Measurements from ENCODE around the gene PODXL. TPM values are rescaled to one million over a fixed set of nuclear protein-coding genes. Genes with fewer than 3 reads are reported as not detected.
A peak's percentile ranks its signal among the peaks of the same experiment; 100 is the strongest.

The PODXL gene
- total RNA-seq, 1 experiment from 2014 or later: 727 TPM

DNA sequence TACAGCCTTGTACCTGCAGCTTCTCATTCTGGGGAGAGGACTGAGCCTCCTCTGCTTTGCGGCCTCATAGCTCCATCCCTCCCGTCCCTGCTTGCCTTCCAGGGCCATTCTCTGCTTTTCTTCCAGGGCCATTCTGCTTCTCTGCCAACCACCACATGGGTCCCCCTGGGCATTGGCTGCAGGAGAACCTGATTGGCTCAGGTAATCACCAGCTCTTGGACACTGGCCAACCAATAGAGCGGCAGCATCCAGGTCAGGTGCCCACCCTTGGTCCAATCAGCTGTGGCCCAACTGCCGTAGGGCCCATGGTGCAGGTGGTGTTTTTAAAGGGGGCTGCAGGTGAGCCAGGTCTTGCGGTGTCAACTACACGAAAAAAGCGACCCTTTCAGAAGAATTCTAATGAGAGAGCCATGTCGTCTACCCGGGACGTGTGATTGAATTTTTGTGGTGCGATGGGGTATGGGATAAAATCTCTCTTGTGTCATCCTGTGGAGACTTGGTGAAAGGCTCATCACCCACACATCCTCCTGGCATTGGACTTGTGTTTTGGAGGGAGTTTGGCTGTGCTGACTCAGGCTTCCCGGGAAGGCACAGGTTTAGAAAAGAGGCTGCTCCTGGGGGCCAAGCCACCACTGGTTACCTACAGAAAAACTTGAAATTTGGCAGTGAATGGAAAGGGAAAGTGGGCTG, 46.0 kb upstream of the PODXL start:
- 0 out of 2 replicates have a peak overlapping the region, but pooled peaks have one; percentile 4 for H3K14ac ChIP-seq (ENCODE audit: insufficient read depth, low read length)
- no peak overlapping the region for H2BK120ac ChIP-seq (ENCODE audit: low read depth, low read length, poor library complexity, severe bottlenecking)
- peak overlapping the region; percentile 86 for H4K91ac ChIP-seq (ENCODE audit: insufficient read length, low read depth, low read length)
- TF ChIP-seq, protein P1, sequence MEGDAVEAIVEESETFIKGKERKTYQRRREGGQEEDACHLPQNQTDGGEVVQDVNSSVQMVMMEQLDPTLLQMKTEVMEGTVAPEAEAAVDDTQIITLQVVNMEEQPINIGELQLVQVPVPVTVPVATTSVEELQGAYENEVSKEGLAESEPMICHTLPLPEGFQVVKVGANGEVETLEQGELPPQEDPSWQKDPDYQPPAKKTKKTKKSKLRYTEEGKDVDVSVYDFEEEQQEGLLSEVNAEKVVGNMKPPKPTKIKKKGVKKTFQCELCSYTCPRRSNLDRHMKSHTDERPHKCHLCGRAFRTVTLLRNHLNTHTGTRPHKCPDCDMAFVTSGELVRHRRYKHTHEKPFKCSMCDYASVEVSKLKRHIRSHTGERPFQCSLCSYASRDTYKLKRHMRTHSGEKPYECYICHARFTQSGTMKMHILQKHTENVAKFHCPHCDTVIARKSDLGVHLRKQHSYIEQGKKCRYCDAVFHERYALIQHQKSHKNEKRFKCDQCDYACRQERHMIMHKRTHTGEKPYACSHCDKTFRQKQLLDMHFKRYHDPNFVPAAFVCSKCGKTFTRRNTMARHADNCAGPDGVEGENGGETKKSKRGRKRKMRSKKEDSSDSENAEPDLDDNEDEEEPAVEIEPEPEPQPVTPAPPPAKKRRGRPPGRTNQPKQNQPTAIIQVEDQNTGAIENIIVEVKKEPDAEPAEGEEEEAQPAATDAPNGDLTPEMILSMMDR (conservative IDR thresholded peaks at IDR 0.05): no peak
- peak overlapping the region; percentile 69 for H4K5ac ChIP-seq (ENCODE audit: insufficient read length, low read depth, low read length)
- H2BK5ac ChIP-seq (ENCODE audit: insufficient read length, low read length): peak overlapping the region; percentile 93
- no CpG with 5 or more reads among the region's 12 CpGs for WGBS (ENCODE audit: extremely low coverage, insufficient read length, low lambda C conversion rate)
- H3K56ac ChIP-seq (ENCODE audit: insufficient read length, low read depth, low read length): no peak overlapping the region
- peak overlapping the region; percentile 62 for H3K27ac ChIP-seq (ENCODE audit: insufficient read length, low read depth, low read length)
- H3K23me2 ChIP-seq (ENCODE audit: insufficient read length, low read depth, low read length, poor library complexity, severe bottlenecking): peaks cover 6% of the 10 kb centered on the region
- DNase-seq: no peak
- H2AK5ac ChIP-seq (ENCODE audit: insufficient read length, low read length): peak overlapping the region; percentile 94
- H3K79me2 ChIP-seq (ENCODE audit: insufficient read depth, low read length): no peaks in the 10 kb centered on the region
- H3K4ac ChIP-seq (ENCODE audit: low read depth, low read length): peak overlapping the region; percentile 72
- Mint-ChIP-seq H3K27ac (peak overlapping the region; percentile 93 to 100 (median 99)), H3K4me3 (peak overlapping the region in 1 of 2 experiments; percentile 19; a peak in 3 of 5 replicates), H3K27me3 (ENCODE audit: low read depth) (no peaks in the 10 kb centered on the region), H3K36me3 (ENCODE audit: insufficient read depth in 1 of 3, low read depth in 3 of 3) (no peaks in the 10 kb centered on the region), H3K9me3 (no peaks in the 10 kb centered on the region; a peak in 1 of 5 replicates), H3K4me1 (peaks cover 63 to 67% of the 10 kb centered on the region in 2 experiments)
- H3K23ac ChIP-seq (ENCODE audit: insufficient read length, low read depth, low read length): no peak overlapping the region
- H3K9me3 ChIP-seq (ENCODE audit: control insufficient read depth, low read depth, low read length): no peaks in the 10 kb centered on the region
- peak overlapping the region; percentile 72 for H3K18ac ChIP-seq (ENCODE audit: insufficient read length, low read depth, low read length)
- H3K79me1 ChIP-seq (ENCODE audit: insufficient read depth, low read depth, low read length, poor library complexity, severe bottlenecking): no peaks in the 10 kb centered on the region
- H3K27me3 ChIP-seq (ENCODE audit: insufficient read depth, low read length): no peaks in the 10 kb centered on the region
- H2BK15ac ChIP-seq (ENCODE audit: low read depth, low read length): no peak overlapping the region
- H4K20me1 ChIP-seq (ENCODE audit: control insufficient read depth, insufficient read depth, insufficient read length): no peaks in the 10 kb centered on the region
- H2AFZ ChIP-seq (ENCODE audit: low read length): no peak overlapping the region
- H3T11ph ChIP-seq (ENCODE audit: low read length): no peak overlapping the region
- no peak overlapping the region for H3K4me2 ChIP-seq (ENCODE audit: insufficient read depth, insufficient read length, low read length)
- no peak overlapping the region for H4K8ac ChIP-seq (replicated peaks; ENCODE audit: insufficient read length, low read depth, low read length)
- H3K4me1 ChIP-seq (ENCODE audit: insufficient read depth, low read length): peaks cover 14% of the 10 kb centered on the region; the same call in 1 of the 2 replicates
- no peak overlapping the region for H3K9ac ChIP-seq (ENCODE audit: extremely low read depth, insufficient read length, low read length)
- no peak overlapping the region for H2BK20ac ChIP-seq (ENCODE audit: low read depth, low read length, poor library complexity, severe bottlenecking)
- peak overlapping the region; percentile 84 for H2BK12ac ChIP-seq (ENCODE audit: insufficient read length, low read depth, low read length)
